ENCODE results near the gene CNPY2.
"Not testable (repeated sequence)": the region's sequence is repeated elsewhere in the genome, so short reads cannot be mapped to it uniquely, and the experiment has no call there.

The CNPY2 gene

DNA sequence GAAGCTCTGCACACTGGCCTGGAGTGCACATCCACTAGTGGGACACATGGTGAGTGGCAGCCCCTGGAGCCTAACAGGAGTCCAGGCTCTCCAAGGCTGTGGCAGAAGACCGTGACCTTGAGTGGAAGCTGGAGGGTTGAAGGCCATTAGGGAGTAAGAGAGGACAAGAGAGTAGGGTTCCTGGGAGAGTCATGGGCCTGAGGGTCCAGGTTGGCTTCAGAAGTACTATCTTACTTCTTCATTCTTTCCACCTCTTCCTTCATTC is 23.3 kb upstream of the CNPY2 start:
- H3K27me3 ChIP-seq (replicated peaks in 2 of 5; ENCODE audit: control insufficient read depth in 4 of 5, insufficient read depth in 5 of 5, low read length in 4 of 5): no peaks in the 10 kb centered on the region
- no peak overlapping the region for H3K4me3 ChIP-seq (ENCODE audit: control insufficient read depth in 1 of 7, extremely low read depth in 1 of 7, insufficient read depth in 4 of 7, low read depth in 2 of 7, low read length in 6 of 7)
- DNase-seq: no peak
- no CpG with 5 or more reads among the region's 1 CpG for WGBS (ENCODE audit: insufficient coverage)
- peaks cover 7 to 19% (median 17%) of the 10 kb centered on the region in 4 experiments for H3K4me1 ChIP-seq (ENCODE audit: control extremely low read depth in 1 of 4, control insufficient read depth in 4 of 4, insufficient read depth in 4 of 4, low read length in 3 of 4)
- no peaks in the 10 kb centered on the region for H3K9me3 ChIP-seq (ENCODE audit: control extremely low read depth in 1 of 5, control insufficient read depth in 4 of 5, insufficient read depth in 2 of 5, low read depth in 1 of 5, low read length in 4 of 5)
- H3K27ac ChIP-seq (ENCODE audit: insufficient read depth in 1 of 2, low read depth in 1 of 2, low read length in 2 of 2, poor library complexity in 1 of 2, severe bottlenecking in 2 of 2): peak overlapping the region in 1 of 2 experiments; percentile 62
- peaks cover 9 to 24% (median 17%) of the 10 kb centered on the region in 4 experiments for H3K36me3 ChIP-seq (ENCODE audit: control insufficient read depth in 4 of 4, insufficient read depth in 4 of 4, low read length in 3 of 4)
- ChIA-PET POLR2A (interaction anchor here (0.6 kb wide), 1 partner anchor 21 kb away, joined by 3 read pairs; the partner anchor contains the start of gene STAT2), CTCF (no interaction called here)

DNA sequence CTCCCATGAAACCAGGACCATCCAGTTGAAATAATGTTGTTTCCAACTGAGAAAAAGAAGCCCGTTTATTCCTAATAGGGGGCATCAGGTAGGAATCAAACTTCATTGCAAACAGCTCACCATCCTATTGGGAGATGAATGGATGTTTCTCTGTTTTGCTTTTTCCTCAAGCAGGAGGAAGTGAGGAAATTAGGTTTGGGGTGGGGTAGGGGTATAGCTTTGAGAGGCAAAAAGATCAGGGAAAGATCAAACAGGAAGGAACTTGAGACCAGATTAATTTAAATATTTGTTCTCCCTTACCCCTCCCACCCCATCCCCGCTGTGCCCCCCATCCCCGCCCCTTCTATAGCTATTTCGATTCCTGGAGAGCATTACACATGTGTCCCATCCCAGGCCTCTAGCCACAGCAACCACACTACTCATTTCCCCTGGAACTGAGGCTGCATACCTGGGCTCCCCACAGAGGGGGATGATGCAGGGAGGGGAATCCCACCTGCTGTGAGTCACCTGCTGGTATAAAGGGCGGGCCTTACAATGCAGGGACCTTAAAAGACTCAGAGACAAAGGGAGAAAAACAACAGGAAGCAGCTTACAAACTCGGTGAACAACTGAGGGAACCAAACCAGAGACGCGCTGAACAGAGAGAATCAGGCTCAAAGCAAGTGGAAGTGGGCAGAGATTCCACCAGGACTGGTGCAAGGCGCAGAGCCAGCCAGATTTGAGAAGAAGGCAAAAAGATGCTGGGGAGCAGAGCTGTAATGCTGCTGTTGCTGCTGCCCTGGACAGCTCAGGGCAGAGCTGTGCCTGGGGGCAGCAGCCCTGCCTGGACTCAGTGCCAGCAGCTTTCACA is 22.7 kb upstream of the CNPY2 start, which contains the start of gene IL23A:
Gene IL23A, plus strand, starts transcription at position 577 of the 850 bp plus-strand sequence. Its CDS starts 161 bp downstream, at position 738.
- peak; percentile 34 to 83 (median 78) for DNase-seq
- ChIA-PET POLR2A (interaction anchor here (0.6 to 1.3 kb wide), 2 partner anchors 21 to 22 kb away, joined by 3 to 8 read pairs; partner anchors contain the start of gene STAT2), CTCF (interaction anchor here (1.6 kb wide), 1 partner anchor 11 kb away, joined by 5 read pairs; no protein-coding TSS in a partner anchor)
- peaks cover 6 to 19% (median 12%) of the 10 kb centered on the region in 4 experiments for H3K36me3 ChIP-seq (ENCODE audit: control insufficient read depth in 4 of 4, insufficient read depth in 4 of 4, low read length in 3 of 4)
- H3K9me3 ChIP-seq (ENCODE audit: control extremely low read depth in 1 of 5, control insufficient read depth in 4 of 5, insufficient read depth in 2 of 5, low read depth in 1 of 5, low read length in 4 of 5): no peaks in the 10 kb centered on the region
- H3K27ac ChIP-seq (ENCODE audit: insufficient read depth in 1 of 2, low read depth in 1 of 2, low read length in 2 of 2, poor library complexity in 1 of 2, severe bottlenecking in 2 of 2): peak within 1 kb of the TSS in 1 of 2 experiments; percentile 62
- WGBS (ENCODE audit: insufficient coverage): 69% methylated on average over 6 of the region's 9 CpGs
- H3K27me3 ChIP-seq (replicated peaks in 2 of 5; ENCODE audit: control insufficient read depth in 4 of 5, insufficient read depth in 5 of 5, low read length in 4 of 5): no peaks in the 10 kb centered on the region
- H3K4me3 ChIP-seq (ENCODE audit: control insufficient read depth in 1 of 7, extremely low read depth in 1 of 7, insufficient read depth in 4 of 7, low read depth in 2 of 7, low read length in 6 of 7): no peak within 1 kb of the TSS
- H3K4me1 ChIP-seq (ENCODE audit: control extremely low read depth in 1 of 4, control insufficient read depth in 4 of 4, insufficient read depth in 4 of 4, low read length in 3 of 4): peaks cover 7 to 21% (median 18%) of the 10 kb centered on the region in 4 experiments

DNA sequence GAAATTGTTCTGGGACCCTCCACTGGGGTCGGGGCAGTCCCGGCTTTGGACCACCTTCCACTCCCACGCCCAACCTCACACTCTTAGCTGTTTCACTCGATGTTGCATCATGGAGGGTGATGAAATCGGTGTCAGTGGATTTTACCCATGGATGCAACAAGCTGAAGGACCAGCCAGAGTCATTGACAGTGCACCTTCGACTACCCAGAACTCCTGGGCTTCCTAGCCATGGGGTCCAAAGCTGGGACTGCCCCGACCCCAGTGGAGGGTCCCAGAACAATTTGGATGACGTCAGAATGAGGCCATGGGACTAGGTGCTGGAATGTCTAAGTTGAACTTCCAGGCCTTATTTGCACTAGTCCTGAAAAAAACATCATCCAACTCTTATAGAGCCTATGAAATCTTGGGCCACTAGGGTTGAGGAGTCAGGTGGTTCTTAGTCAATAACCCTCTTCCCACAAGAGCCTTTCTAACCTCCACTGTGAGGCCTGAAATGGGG is 22.0 kb upstream of the CNPY2 start:
- no peaks in the 10 kb centered on the region for H3K9me3 ChIP-seq (ENCODE audit: control extremely low read depth in 1 of 5, control insufficient read depth in 4 of 5, insufficient read depth in 2 of 5, low read depth in 1 of 5, low read length in 4 of 5)
- H3K36me3 ChIP-seq (ENCODE audit: control insufficient read depth in 4 of 4, insufficient read depth in 4 of 4, low read length in 3 of 4): peaks cover 0 to 11% (median 5%) of the 10 kb centered on the region in 4 experiments
- 90% methylated on average over 6 of the region's 8 CpGs for WGBS (ENCODE audit: insufficient coverage)
- H3K4me1 ChIP-seq (ENCODE audit: control extremely low read depth in 1 of 4, control insufficient read depth in 4 of 4, insufficient read depth in 4 of 4, low read length in 3 of 4): peaks cover 9 to 28% (median 23%) of the 10 kb centered on the region in 4 experiments
- H3K27ac ChIP-seq (ENCODE audit: insufficient read depth in 1 of 2, low read depth in 1 of 2, low read length in 2 of 2, poor library complexity in 1 of 2, severe bottlenecking in 2 of 2): peak overlapping the region in 1 of 2 experiments; percentile 11
- no peaks in the 10 kb centered on the region for H3K27me3 ChIP-seq (replicated peaks in 2 of 5; ENCODE audit: control insufficient read depth in 4 of 5, insufficient read depth in 5 of 5, low read length in 4 of 5)
- ChIA-PET POLR2A (interaction anchor here (0.6 to 1.3 kb wide), 2 partner anchors 22 to 119 kb away, joined by 4 to 8 read pairs; partner anchors contain the start of gene STAT2), CTCF (interaction anchor here (0.7 to 1.6 kb wide), 3 partner anchors 8 to 80 kb away, joined by 3 to 5 read pairs (median 4); no protein-coding TSS in a partner anchor)
- DNase-seq: no peak
- H3K4me3 ChIP-seq (ENCODE audit: control insufficient read depth in 1 of 7, extremely low read depth in 1 of 7, insufficient read depth in 4 of 7, low read depth in 2 of 7, low read length in 6 of 7): no peak overlapping the region

DNA sequence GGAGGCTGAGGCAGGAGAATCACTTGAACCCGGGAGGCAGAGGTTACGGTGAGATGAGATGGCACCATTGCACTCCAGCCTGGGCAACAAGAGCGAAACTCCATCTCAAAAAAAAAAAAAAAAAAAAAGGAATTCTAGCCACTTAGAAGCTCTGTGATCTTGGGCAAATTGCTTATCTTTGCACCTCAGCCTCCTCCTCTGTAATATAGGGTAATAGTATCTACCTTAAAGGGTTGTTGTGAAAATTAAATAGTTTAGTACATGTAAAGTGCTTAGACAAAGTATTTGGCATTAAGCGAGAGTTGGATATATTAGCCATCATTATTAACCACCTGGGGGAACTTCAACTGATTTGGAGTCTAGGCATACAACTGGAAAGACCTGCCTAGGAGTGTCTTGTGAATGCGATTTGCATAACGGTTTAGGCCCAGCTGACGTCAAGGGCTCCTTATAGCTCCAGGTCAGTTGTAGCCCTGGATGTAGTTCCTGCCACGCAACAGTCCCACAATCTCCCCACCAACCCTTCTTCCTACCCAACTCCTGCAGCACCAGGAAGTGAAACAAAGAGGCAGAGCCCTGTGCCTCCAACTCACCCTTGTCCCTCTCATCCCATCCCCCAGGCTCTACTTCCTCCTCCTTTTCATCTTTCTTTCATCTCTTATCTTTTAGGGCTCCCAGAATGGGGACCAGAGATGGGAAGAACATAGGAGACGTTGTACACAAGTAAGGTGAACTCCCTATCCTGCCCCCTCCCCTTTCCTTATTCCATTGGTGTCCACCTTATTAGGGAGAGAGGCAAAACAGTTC is 20.8 kb upstream of the CNPY2 start:
- ChIA-PET POLR2A (no interaction called here), CTCF (interaction anchor here (1.9 to 2.3 kb wide), 2 partner anchors 10 to 18 kb away, joined by 5 to 6 read pairs; no protein-coding TSS in a partner anchor)
- peak overlapping the region in 1 of 2 experiments; percentile 68 for H3K27ac ChIP-seq (ENCODE audit: insufficient read depth in 1 of 2, low read depth in 1 of 2, low read length in 2 of 2, poor library complexity in 1 of 2, severe bottlenecking in 2 of 2)
- WGBS (ENCODE audit: insufficient coverage): 100% methylated on average over 6 of the region's 9 CpGs
- no peak for DNase-seq
- peaks cover 9 to 33% (median 28%) of the 10 kb centered on the region in 4 experiments for H3K4me1 ChIP-seq (ENCODE audit: control extremely low read depth in 1 of 4, control insufficient read depth in 4 of 4, insufficient read depth in 4 of 4, low read length in 3 of 4)
- H3K4me3 ChIP-seq (ENCODE audit: control insufficient read depth in 1 of 7, extremely low read depth in 1 of 7, insufficient read depth in 4 of 7, low read depth in 2 of 7, low read length in 6 of 7): no peak overlapping the region
- H3K36me3 ChIP-seq (ENCODE audit: control insufficient read depth in 4 of 4, insufficient read depth in 4 of 4, low read length in 3 of 4): peaks cover 0 to 6% (median 2%) of the 10 kb centered on the region in 4 experiments
- no peaks in the 10 kb centered on the region for H3K9me3 ChIP-seq (ENCODE audit: control extremely low read depth in 1 of 5, control insufficient read depth in 4 of 5, insufficient read depth in 2 of 5, low read depth in 1 of 5, low read length in 4 of 5)
- no peaks in the 10 kb centered on the region for H3K27me3 ChIP-seq (replicated peaks in 2 of 5; ENCODE audit: control insufficient read depth in 4 of 5, insufficient read depth in 5 of 5, low read length in 4 of 5)

DNA sequence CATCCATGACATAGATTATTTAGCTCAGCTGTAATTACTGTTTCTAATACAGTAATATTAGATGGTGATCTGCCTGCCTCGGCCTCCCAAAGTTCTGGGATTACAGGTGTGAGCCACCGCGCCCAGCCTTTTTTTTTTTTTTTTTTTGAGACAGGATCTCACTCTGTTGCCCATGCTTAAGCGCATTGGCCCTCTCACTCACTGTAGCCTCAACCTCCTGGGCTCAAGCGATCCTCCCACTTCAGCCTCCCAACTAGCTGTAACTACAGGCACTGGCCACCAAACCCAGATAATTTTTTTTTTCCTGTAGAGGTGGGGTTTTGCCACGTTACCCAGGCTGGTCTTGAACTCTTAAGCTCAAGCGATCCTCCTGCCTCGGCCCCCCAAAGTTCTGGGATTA is 19.7 kb upstream of the CNPY2 start:
- peak overlapping the region in 1 of 2 experiments; percentile 68 for H3K27ac ChIP-seq (ENCODE audit: insufficient read depth in 1 of 2, low read depth in 1 of 2, low read length in 2 of 2, poor library complexity in 1 of 2, severe bottlenecking in 2 of 2)
- peaks cover 9 to 33% (median 28%) of the 10 kb centered on the region in 4 experiments for H3K4me1 ChIP-seq (ENCODE audit: control extremely low read depth in 1 of 4, control insufficient read depth in 4 of 4, insufficient read depth in 4 of 4, low read length in 3 of 4)
- not testable (repeated sequence) for H3K27me3 ChIP-seq (replicated peaks in 2 of 5; ENCODE audit: control insufficient read depth in 4 of 5, insufficient read depth in 5 of 5, low read length in 4 of 5); H3K4me3 ChIP-seq (ENCODE audit: control insufficient read depth in 1 of 7, extremely low read depth in 1 of 7, insufficient read depth in 4 of 7, low read depth in 2 of 7, low read length in 6 of 7); H3K36me3 ChIP-seq (ENCODE audit: control insufficient read depth in 4 of 4, insufficient read depth in 4 of 4, low read length in 3 of 4); H3K9me3 ChIP-seq (ENCODE audit: control extremely low read depth in 1 of 5, control insufficient read depth in 4 of 5, insufficient read depth in 2 of 5, low read depth in 1 of 5, low read length in 4 of 5)
- ChIA-PET POLR2A (interaction anchor here (0.7 kb wide), 1 partner anchor 172 kb away, joined by 4 read pairs; no protein-coding TSS in a partner anchor), CTCF (interaction anchor here (1.7 to 2.3 kb wide), 3 partner anchors 11 to 129 kb away, joined by 5 to 8 read pairs (median 6); no protein-coding TSS in a partner anchor)
- DNase-seq: peak in 2 of 3 donors; percentile 17 to 26
- WGBS (ENCODE audit: insufficient coverage): 96% methylated on average over 5 of the region's 8 CpGs

DNA sequence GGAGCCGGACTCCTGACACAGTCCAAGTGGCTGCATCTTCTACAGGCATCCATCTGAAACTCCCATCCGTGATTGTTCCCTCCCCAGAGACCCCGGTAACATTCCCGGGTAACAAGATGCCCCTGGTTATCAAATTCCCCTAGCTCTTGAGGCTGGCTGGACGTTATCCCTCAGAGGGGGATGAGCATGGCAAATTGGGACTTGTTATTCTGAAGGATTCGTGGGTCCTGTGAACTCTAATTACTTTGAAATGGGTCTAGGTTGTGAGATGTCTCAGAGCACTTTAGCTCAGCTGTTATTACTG is 18.7 kb upstream of the CNPY2 start:
- Histone ChIP-seq H3K27ac (ENCODE audit: insufficient read depth in 1 of 2, low read depth in 1 of 2, low read length in 2 of 2, poor library complexity in 1 of 2, severe bottlenecking in 2 of 2) (peak overlapping the region; percentile 99), H3K27me3 (replicated peaks in 2 of 5; ENCODE audit: control insufficient read depth in 4 of 5, insufficient read depth in 5 of 5, low read length in 4 of 5) (no peaks in the 10 kb centered on the region), H3K4me3 (ENCODE audit: control insufficient read depth in 1 of 7, extremely low read depth in 1 of 7, insufficient read depth in 4 of 7, low read depth in 2 of 7, low read length in 6 of 7) (peak overlapping the region; percentile 4 to 84 (median 72)), H3K4me1 (ENCODE audit: control extremely low read depth in 1 of 4, control insufficient read depth in 4 of 4, insufficient read depth in 4 of 4, low read length in 3 of 4) (peaks cover 9 to 33% (median 28%) of the 10 kb centered on the region in 4 experiments), H3K36me3 (ENCODE audit: control insufficient read depth in 4 of 4, insufficient read depth in 4 of 4, low read length in 3 of 4) (no peaks in the 10 kb centered on the region), H3K9me3 (ENCODE audit: control extremely low read depth in 1 of 5, control insufficient read depth in 4 of 5, insufficient read depth in 2 of 5, low read depth in 1 of 5, low read length in 4 of 5) (no peaks in the 10 kb centered on the region)
- CTCF ChIA-PET: interaction anchor here (0.6 to 2.3 kb wide), 5 partner anchors 21 to 144 kb away, joined by 3 to 8 read pairs (median 6); no protein-coding TSS in a partner anchor
- 4% methylated on average over 4 of the region's 6 CpGs for WGBS (ENCODE audit: insufficient coverage)
- no peak for DNase-seq
- POLR2A ChIA-PET: interaction anchor here (0.9 to 3.3 kb wide), 3 partner anchors 19 to 130 kb away, joined by 3 to 28 read pairs (median 4); partner anchors contain the start of genes CNPY2 and RNF41

All from common myeloid progenitor, CD34-positive (primary cell).